NT2/D1 (cell line): ENCODE data around the gene PANK3.

Experiments used
- SUZ12 ChIP-seq: IDR thresholded peaks from 2 replicates; pipeline ENCODE4 v1.6.1; 2011; ENCODE audit not compliant: insufficient read length, insufficient read depth; ENCODE audit errors: extremely low read depth
- YY1 ChIP-seq: IDR thresholded peaks from 2 replicates; pipeline ENCODE4 v1.6.1; 2011; ENCODE audit not compliant: insufficient read length, insufficient read depth
- ZNF274 ChIP-seq: IDR thresholded peaks from 2 replicates; pipeline ENCODE4 v1.6.1; 2011; ENCODE audit warnings: mild to moderate bottlenecking, low read depth, low read length

DNA sequence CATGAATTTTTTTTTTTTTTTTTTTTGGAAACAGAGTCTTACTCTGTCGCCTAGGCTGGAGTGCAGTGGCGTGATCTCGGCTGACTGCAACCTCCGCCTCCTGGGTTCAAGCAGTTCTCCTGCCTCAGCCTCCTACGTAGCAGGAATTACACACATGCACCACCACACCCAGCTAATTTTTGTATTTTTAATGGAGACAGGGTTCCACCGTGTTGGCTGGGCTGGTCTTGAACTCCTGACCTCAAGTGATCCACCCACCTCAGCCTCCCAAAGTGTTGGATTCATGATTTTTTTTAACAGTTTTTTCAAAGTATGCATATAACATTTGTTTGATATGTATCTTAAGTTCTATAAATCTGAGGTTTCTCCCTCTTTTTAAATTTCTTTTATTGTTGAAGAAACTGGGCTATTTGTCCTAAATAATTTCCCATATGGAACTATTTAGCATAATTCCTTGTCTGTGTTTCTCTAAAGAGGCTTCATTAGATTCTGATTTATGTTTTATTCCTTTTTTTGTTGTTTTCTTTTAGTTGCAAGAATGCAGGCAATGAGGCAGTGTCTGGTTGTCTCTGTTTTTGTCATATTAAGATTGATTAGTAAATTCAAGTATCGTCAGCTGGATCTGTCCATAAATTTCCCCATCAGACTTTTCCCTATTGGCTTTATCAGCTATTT is 76.5 kb downstream of the PANK3 start:
- TF ChIP-seq ZNF274 (no peak), YY1 (no peak), SUZ12 (no peak)
